ENCODE results near the gene FN1. TPM values are rescaled to one million over a fixed set of nuclear protein-coding genes. Genes with fewer than 3 reads are reported as not detected.

FN1 gene
- total RNA-seq, 1 experiment from 2014 or later: 39.4 TPM

DNA sequence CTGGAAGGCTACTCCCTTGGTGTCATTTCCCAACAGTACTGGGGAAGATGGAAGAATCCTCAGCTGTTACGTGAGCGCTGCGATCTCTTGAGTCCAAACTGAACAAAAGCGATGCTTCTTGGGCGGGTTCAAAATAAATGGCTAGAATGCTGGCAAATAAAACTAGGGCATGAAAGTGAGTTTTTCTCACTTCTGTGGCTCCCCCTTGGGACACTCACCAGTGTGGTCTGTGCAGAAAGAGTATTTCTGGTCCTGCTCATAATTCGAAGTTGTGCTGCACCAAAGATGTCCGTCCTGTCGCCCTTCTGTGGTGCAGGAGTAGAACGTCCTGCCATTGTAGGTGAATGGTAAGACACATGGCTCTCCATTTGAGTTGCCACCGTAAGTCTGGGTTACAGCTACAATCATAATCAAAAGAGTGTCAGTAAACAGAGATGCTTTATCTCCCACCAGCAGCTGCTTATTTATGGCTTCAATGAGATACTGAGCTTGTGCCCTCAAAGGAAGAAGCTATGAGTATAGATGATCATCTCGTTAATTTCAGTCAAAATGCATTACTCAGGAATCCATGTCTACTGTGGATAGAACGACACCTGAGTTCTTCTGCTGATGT, 11.8 kb downstream of the FN1 start:
- no peak overlapping the region for H3K4me2 ChIP-seq
- intact Hi-C loops (cut with micrococcal nuclease; ENCODE audit: unreplicated experiment): no loop called here
- no peaks in the 10 kb centered on the region for H3K79me2 ChIP-seq (ENCODE audit: low read depth)
- H3F3A ChIP-seq (ENCODE audit: insufficient read depth, low read depth): no peaks in the 10 kb centered on the region
- H3K9me3 ChIP-seq (ENCODE audit: insufficient read depth, low read depth): 0 out of 2 replicates have a peak, but pooled peaks cover 4% of the 10 kb centered on the region
- H3K9me2 ChIP-seq (ENCODE audit: insufficient read depth): no peaks in the 10 kb centered on the region
- no peaks in the 10 kb centered on the region for H4K20me1 ChIP-seq (ENCODE audit: insufficient read depth)
- TF ChIP-seq EZH2 (IDR thresholded peaks at IDR 0.05; ENCODE audit: low read depth): no peak
- TF ChIP-seq, protein P1, sequence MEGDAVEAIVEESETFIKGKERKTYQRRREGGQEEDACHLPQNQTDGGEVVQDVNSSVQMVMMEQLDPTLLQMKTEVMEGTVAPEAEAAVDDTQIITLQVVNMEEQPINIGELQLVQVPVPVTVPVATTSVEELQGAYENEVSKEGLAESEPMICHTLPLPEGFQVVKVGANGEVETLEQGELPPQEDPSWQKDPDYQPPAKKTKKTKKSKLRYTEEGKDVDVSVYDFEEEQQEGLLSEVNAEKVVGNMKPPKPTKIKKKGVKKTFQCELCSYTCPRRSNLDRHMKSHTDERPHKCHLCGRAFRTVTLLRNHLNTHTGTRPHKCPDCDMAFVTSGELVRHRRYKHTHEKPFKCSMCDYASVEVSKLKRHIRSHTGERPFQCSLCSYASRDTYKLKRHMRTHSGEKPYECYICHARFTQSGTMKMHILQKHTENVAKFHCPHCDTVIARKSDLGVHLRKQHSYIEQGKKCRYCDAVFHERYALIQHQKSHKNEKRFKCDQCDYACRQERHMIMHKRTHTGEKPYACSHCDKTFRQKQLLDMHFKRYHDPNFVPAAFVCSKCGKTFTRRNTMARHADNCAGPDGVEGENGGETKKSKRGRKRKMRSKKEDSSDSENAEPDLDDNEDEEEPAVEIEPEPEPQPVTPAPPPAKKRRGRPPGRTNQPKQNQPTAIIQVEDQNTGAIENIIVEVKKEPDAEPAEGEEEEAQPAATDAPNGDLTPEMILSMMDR (conservative IDR thresholded peaks at IDR 0.05): no peak
- H3K4me1 ChIP-seq (replicated peaks; ENCODE audit: insufficient read depth): no peaks in the 10 kb centered on the region
- POLR2A ChIA-PET (ENCODE audit: unreplicated experiment): interaction anchor here (0.6 kb wide), 1 partner anchor 659 kb away, joined by 8 read pairs; no protein-coding TSS in a partner anchor
- no peak for DNase-seq
- BruUV-seq (replicated peaks): no TSS peak
- no peak overlapping the region for H2AFZ ChIP-seq
- CTCF ChIA-PET: interaction anchor here (0.6 kb wide), 3 partner anchors 13 to 1553 kb away, joined by 3 to 8 read pairs (median 3); no protein-coding TSS in a partner anchor
- no peaks in the 10 kb centered on the region for H3K27me3 ChIP-seq (ENCODE audit: insufficient read depth, low read depth)
- no peak overlapping the region for H3K27ac ChIP-seq
- H3K4me3 ChIP-seq: no peak overlapping the region
- no peaks in the 10 kb centered on the region for H3K36me3 ChIP-seq (ENCODE audit: low read depth)

DNA sequence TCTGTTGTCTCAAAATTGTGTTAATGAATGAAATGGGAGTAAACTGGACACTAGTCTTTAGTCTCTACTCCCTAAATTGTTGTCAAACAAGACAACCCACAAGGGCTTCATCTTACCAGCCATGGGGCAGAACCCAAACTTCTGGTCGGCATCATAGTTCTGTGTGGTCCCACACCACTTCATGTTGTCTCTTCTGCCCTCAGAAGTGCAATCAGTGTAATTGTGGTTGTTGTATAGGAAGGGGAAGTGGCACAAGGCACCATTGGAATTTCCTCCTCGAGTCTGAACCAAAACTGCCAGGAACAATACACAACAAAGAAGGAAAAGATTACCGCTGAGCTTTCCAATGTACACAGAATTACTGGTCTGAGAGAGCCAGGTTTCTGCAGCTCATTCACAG, 12.6 kb downstream of the FN1 start:
- POLR2A ChIA-PET (ENCODE audit: unreplicated experiment): interaction anchor here (0.7 kb wide), 1 partner anchor 149 kb away, joined by 13 read pairs; no protein-coding TSS in a partner anchor
- no peak for DNase-seq
- CTCF ChIA-PET: no interaction called here
- Histone ChIP-seq H3K9me3 (ENCODE audit: insufficient read depth, low read depth) (0 out of 2 replicates have a peak, but pooled peaks cover 4% of the 10 kb centered on the region), H3K4me1 (replicated peaks; ENCODE audit: insufficient read depth) (no peaks in the 10 kb centered on the region), H3K79me2 (ENCODE audit: low read depth) (no peaks in the 10 kb centered on the region), H3K9me2 (ENCODE audit: insufficient read depth) (no peaks in the 10 kb centered on the region), H4K20me1 (ENCODE audit: insufficient read depth) (no peaks in the 10 kb centered on the region), H3K4me3 (no peak overlapping the region), H2AFZ (no peak overlapping the region), H3K4me2 (no peak overlapping the region), H3K27me3 (ENCODE audit: insufficient read depth, low read depth) (no peaks in the 10 kb centered on the region), H3F3A (ENCODE audit: insufficient read depth, low read depth) (no peaks in the 10 kb centered on the region), H3K36me3 (ENCODE audit: low read depth) (no peaks in the 10 kb centered on the region), H3K27ac (no peak overlapping the region)
- no TSS peak for BruUV-seq (replicated peaks)
- TF ChIP-seq, protein P1 (conservative IDR thresholded peaks at IDR 0.05): no peak
- TF ChIP-seq EZH2 (IDR thresholded peaks at IDR 0.05; ENCODE audit: low read depth): no peak
- intact Hi-C loops (cut with micrococcal nuclease; ENCODE audit: unreplicated experiment): no loop called here

DNA sequence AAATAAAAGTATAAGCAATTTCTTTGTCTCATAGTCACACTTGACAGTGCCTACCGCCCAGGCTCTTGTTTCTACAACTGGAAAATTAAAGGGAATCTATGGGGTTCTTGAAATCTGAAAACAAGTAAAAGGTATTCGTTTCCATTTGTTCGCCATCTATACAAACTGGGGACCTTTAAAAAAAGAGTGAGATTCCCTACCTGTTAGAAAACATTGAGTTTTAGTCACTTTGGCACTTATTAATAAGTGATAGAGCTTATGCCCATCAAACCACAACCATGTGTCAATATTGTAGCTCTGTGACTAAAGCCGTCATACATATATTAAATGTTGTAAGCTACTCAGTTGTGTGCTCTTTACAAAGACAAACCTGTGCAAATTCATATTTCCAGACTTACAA, 13.2 kb downstream of the FN1 start:
- Histone ChIP-seq H3K27ac (no peak overlapping the region), H3K4me2 (no peak overlapping the region), H3F3A (ENCODE audit: insufficient read depth, low read depth) (no peaks in the 10 kb centered on the region), H3K36me3 (ENCODE audit: low read depth) (no peaks in the 10 kb centered on the region), H3K4me3 (no peak overlapping the region), H3K9me2 (ENCODE audit: insufficient read depth) (no peaks in the 10 kb centered on the region), H3K27me3 (ENCODE audit: insufficient read depth, low read depth) (no peaks in the 10 kb centered on the region), H3K9me3 (ENCODE audit: insufficient read depth, low read depth) (0 out of 2 replicates have a peak, but pooled peaks cover 4% of the 10 kb centered on the region), H2AFZ (no peak overlapping the region), H3K79me2 (ENCODE audit: low read depth) (no peaks in the 10 kb centered on the region), H3K4me1 (replicated peaks; ENCODE audit: insufficient read depth) (no peaks in the 10 kb centered on the region), H4K20me1 (ENCODE audit: insufficient read depth) (no peaks in the 10 kb centered on the region)
- CTCF ChIA-PET: no interaction called here
- POLR2A ChIA-PET (ENCODE audit: unreplicated experiment): no interaction called here
- TF ChIP-seq, protein P1 (conservative IDR thresholded peaks at IDR 0.05): no peak
- no peak for TF ChIP-seq EZH2 (IDR thresholded peaks at IDR 0.05; ENCODE audit: low read depth)
- intact Hi-C loops (cut with micrococcal nuclease; ENCODE audit: unreplicated experiment): no loop called here
- BruUV-seq (replicated peaks): no TSS peak
- no peak for DNase-seq

Measured in PC-9 (cell line).